SU-DHL-6 (cell line): Measurements from ENCODE around the gene AGBL3.

ENCODE experiments used
- EZH2phosphoT487 ChIP-seq: fragments of 200-600 bp; sonication (generic), shearing (Covaris generic); conservative IDR thresholded peaks from 2 replicates; pipeline ENCODE4 v1.6.1; 2018; ENCODE audit warnings: mild to moderate bottlenecking, antibody characterized with exemption, low read length, moderate library complexity, mixed read lengths
- TF ChIP-seq, protein P1 (sequence below): fragments of 200-600 bp; sonication (generic); IDR thresholded peaks from one replicate; pipeline ENCODE4 v1.5.1; 2017; ENCODE audit warnings: antibody characterized with exemption, mild to moderate bottlenecking, low read length, moderate library complexity; ENCODE audit not compliant: insufficient read depth, poor library complexity, severe bottlenecking

DNA sequence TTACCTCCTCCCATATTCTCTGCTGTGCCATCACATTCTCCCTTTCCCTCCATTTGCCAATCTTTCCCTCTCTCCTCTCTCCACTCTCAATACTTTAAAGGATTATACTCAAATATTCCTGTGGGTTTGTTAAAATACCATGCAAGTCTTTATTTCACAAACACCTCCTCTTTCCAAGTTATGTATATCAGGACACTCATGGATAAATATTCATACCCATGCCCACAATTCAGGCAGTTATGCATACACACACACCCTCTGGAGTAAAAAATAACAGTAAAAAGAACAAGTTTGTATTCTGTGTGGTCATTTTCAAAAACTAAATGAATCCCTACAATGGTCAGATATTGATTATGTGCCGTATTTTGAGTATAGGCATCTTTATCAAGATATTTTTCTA is 88.2 kb downstream of the AGBL3 start:
- TF ChIP-seq, protein P1, sequence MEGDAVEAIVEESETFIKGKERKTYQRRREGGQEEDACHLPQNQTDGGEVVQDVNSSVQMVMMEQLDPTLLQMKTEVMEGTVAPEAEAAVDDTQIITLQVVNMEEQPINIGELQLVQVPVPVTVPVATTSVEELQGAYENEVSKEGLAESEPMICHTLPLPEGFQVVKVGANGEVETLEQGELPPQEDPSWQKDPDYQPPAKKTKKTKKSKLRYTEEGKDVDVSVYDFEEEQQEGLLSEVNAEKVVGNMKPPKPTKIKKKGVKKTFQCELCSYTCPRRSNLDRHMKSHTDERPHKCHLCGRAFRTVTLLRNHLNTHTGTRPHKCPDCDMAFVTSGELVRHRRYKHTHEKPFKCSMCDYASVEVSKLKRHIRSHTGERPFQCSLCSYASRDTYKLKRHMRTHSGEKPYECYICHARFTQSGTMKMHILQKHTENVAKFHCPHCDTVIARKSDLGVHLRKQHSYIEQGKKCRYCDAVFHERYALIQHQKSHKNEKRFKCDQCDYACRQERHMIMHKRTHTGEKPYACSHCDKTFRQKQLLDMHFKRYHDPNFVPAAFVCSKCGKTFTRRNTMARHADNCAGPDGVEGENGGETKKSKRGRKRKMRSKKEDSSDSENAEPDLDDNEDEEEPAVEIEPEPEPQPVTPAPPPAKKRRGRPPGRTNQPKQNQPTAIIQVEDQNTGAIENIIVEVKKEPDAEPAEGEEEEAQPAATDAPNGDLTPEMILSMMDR, result no peak
- TF ChIP-seq EZH2phosphoT487, result no peak
